ENCODE data around the gene SDR9C7. TPM values are rescaled to one million over a fixed set of nuclear protein-coding genes. Genes with fewer than 3 reads are reported as not detected.
"Not testable (repeated sequence)": the region's sequence is repeated elsewhere in the genome, so short reads cannot be mapped to it uniquely, and the experiment has no call there.

SDR9C7 gene
- total RNA-seq, 1 experiment from 2014 or later, result 0.14 TPM

DNA sequence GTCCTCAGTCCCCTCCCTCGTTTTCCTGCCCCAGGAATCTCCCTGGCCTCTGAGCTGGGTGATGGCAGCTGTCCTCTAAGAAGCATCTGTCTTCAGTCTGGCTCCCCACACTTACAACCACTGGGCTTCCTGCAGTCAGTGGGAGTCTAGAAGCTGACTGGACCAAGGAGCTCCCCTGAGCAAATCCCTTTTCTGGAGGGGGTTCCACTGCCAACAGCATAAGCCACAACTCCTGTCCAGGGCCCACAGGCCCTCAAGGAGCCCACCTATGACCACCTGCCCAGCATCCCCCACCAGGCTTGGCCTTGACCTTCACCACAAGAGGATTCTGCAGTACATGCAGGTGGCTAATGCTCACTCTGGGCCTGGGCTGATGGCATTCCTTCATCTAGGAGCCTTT is 19.1 kb upstream of the SDR9C7 start:
- no peak for DNase-seq (ENCODE audit: low spot score)

DNA sequence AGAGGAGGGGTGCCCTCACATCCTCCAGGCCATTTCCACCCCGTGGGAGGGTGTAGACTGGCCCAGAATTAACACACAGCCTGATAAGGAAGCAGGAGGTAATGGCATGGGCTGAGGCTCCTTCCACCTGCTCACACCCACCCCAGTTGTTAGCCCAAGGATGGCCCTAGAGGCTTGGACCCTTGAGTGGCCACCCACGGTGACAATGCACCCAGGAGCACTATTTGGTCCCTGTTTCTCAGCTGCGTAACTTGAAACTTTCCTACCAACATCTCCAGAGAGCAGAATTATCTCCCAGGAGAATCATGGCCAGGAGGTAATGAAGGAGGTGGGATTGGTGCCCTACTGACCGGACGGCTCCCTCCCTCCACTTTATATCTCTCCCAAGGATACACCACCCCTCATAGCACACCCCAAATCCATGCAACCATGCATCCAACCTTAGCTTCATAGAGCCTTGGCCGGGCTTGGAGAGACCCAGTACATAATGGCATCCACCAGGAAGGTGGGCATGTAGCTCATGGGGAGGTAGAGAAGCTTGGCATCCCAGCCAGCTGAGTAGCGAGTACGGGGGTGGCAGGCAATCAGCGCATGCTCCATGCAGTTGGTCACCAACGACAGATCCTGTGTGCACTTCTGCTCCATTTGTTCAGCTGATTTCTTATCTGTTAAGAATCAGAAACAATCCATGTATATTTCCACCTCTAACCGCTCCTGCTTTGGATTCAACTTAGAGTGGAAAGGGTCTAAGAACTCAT is 17.6 kb upstream of the SDR9C7 start:
- no peak for DNase-seq (ENCODE audit: low spot score)

GRCh38 chr12:56948881-56949280 is 14.7 kb upstream of the SDR9C7 start:
- DNase-seq (ENCODE audit: low spot score), result no peak

- DNase-seq (ENCODE audit: low spot score), result no peak
These were observed 14.2 kb upstream of the SDR9C7 start for GRCh38 chr12:56948457-56948777.

- DNase-seq (ENCODE audit: low spot score), result no peak
These were observed 13.6 kb upstream of the SDR9C7 start for GRCh38 chr12:56947633-56948456.

DNA sequence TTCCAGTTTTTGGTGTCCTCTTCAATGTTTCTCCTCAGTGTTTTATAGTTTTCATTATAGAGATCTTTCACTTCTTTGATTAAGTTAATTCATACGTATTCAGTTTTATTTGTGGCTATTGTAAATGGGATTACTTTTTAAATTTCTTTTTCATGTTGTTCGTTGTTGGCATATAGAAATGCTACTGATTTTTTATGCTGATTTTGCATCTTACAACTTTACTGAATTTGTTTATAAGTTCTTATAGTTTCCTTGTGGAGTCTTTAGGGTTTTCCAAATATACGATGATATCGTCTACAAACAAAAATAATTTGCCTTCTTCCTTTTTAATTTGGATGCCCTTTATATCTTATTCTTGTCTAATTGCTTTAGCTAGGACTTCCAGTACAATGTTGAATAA is 9.7 kb upstream of the SDR9C7 start:
- no peak for DNase-seq (ENCODE audit: low spot score)

GRCh38 chr12:56943374-56943773 is 9.2 kb upstream of the SDR9C7 start:
- not testable (repeated sequence) for DNase-seq (ENCODE audit: low spot score)

DNA sequence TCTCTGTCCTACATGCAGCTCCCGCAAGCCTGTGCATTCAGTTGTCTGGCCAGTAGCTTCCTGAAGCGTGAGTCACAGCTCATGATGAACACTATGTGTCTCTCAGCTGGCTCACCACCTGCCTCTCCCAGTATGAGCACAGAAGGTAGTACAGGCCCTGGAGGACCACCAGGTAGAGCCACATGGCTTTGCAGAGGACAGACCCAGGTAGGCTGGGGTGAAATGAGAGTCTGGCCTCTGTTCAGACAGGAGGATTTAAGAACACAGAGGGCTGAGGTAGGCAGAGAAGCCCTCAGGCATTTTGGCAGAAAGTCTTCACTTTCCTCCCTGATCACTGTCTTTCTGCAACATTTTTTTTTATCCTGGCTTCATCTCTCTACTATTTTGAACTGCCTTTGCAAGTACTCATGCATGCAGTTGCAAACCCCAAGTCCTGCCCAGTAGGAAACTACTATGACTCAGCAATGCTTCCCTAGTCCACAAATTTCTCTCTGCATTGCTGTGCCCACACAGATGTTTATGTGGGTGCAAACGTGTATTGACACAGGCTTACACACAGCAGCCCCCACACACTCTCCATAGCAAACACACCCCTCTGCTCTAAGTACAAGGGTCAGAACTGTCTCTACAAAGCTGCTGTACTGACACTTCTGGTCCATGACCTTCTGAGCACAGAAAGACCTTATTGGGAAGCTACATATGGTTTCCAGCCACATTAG is 7.2 kb upstream of the SDR9C7 start:
- DNase-seq (ENCODE audit: low spot score), result peak; percentile 72

DNA sequence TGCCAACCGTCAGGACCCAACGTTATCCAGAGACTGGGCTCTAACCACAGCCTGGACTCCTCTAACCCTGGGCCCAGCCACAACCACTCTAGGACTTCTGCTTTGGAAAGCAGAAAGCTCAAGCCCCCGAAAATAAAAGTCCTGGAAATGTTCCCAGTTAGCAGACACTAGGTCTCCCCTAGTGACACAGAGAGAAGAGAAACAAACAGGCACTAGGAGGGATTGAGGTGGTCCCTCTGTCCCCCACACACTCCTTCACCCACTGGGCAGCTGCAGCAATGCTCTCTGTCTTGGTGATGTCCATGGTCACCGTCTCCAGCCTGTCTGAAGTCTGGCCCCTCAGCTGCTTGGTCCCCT is 6.7 kb upstream of the SDR9C7 start:
- DNase-seq (ENCODE audit: low spot score), result not testable (repeated sequence)

DNA sequence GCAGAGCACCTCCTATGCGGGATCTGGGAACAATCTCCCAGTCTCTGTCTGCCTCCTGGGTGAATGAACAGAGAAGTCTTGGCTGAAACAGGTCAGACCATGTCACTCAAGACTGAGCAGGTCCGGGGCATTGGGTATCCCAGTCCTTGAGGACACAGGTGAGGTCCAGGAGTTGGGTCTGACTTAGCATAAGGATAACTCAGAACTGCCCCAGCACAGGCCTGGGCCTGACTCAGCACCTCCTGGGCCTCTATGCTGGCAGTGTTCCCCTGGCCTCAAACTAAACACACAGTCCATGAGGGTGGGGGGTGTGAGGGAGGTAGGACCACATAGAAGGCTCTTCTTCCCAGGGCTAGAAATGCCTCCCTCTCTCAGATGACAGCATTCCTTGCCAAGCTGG is 1.5 kb upstream of the SDR9C7 start:
- DNase-seq (ENCODE audit: low spot score), result peak; percentile 16

- DNase-seq (ENCODE audit: low spot score), result no peak
These were observed 949 bp upstream of the SDR9C7 start for GRCh38 chr12:56935157-56935556.

GRCh38 chr12:56932867-56933266 is 1.3 kb downstream of the SDR9C7 start:
- DNase-seq (ENCODE audit: low spot score), result no peak

- DNase-seq (ENCODE audit: low spot score), result no peak
These were observed 2.1 kb downstream of the SDR9C7 start for GRCh38 chr12:56932146-56932545.

DNA sequence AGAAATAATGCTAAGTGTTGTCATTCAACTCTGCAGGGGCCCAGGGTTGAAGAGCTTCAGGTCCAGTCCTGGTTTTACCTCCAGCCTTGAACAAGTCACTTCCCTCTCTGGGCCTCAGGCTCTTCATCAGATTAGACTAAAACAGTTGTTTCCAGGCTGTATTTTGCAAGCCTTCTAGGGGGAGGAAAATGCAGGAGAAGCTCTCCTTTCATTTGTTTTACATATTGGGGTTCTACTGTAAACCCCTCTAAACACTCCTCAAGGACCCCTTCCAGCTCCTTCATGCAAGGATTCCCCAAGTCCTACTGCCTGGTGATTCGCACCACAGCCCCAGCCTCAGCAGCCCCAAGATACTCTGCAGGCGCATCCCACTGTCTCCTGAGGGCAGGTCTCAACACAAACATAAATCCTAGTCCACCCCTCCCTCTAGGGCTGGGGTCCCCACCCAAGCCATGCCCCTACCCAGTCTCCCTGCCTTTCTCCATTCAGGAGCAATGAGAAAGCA is 2.7 kb downstream of the SDR9C7 start:
- DNase-seq (ENCODE audit: low spot score), result peak; percentile 44

DNA sequence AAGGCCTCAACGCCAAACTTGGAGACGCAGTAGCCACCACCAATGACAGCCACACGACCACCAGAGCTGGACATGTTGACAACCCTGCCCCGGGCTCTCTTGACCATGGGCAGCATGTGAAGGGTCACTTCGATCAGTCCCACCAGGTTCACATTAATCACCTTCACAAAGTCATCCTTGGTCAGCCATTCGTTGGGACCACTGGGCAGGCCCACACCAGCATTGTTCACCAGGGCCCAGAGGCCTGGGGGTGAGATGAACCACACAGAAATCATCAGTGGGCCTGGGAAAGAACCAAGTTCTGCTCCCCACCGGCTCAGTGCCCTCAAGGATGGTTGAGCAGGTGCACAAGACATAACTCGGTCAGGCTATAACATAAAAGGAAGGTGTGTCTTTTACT is 4.0 kb downstream of the SDR9C7 start:
- DNase-seq (ENCODE audit: low spot score), result no peak

DNA sequence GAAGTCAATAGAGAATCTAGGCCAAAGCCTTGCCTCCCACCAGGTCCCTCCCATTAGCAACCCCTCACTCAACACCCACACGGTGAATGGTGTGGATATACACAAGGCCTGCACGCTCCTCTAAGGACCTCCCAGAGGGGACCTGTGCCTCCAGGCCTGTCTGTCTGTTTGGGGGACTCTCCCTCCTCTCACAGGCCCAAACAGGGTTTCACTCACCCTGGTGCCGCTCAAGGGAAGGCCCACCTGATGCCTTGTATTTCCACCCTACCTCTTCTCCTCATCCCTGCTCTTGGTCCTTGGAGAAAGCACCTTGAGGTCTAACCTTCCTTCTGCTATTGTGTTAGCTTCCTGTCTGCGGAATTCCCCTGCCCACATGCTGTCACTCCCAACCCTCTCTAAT is 4.4 kb downstream of the SDR9C7 start:
- DNase-seq (ENCODE audit: low spot score), result no peak

- no peak for DNase-seq (ENCODE audit: low spot score)
These were observed 5.9 kb downstream of the SDR9C7 start for GRCh38 chr12:56928262-56928661.

DNA sequence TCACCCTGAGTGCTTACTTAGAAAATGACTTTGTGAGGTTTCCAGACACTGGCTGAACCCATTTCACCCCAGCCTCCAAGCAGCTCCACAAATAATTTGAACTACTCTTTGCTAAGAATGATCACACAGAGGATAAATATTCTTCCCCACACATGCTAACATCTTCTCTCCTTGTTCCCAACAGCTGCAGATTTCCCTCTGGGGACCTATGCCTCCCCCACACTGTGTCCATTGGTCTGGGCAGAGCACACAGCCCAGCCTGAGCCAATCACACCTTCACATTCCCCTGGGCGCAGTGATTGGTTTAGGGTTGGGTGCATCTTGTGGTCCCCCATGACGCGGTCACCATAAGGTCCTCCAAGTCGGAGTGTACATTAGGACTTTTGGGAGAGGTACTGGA is 6.9 kb downstream of the SDR9C7 start:
- DNase-seq (ENCODE audit: low spot score), result no peak

DNA sequence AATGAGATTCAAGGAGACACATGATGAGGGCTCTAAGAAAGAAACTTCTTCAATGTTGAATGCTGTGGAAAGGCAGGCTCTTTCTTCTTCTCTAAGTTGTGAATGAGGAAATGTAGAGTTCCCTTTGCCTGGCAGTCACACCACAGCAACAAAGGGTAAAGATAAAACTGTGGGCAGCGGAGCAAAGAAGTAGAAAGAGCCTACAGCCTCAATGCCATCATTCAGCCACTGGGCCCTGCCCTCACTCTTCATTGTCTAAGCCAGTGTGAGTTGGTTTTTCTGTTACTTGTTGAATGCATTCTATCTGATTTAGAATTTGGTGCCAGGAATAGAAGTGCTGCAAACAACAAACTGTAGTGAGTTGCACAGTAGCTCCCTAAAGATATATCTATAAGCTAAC is 12.2 kb downstream of the SDR9C7 start:
- no peak for DNase-seq (ENCODE audit: low spot score)

DNA sequence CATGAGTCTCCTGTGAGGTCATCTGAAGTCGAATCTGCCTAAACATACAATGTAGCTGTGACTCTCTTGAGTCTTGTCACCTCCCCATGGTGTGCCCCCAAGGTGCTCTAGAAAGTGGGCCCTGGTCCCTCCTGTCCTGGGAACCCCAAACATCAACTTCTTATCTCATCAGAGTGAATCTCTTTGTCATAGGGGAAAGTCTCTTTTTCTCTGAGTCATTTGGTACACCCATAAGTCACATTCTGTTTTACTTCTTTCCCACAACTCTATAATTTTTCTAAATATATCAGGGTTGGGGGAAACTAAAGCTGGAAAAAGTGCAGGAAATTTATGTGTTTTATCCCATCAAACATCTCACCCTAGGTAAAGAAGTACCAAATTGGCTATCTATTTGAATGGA is 12.9 kb downstream of the SDR9C7 start:
- DNase-seq (ENCODE audit: low spot score), result no peak

DNA sequence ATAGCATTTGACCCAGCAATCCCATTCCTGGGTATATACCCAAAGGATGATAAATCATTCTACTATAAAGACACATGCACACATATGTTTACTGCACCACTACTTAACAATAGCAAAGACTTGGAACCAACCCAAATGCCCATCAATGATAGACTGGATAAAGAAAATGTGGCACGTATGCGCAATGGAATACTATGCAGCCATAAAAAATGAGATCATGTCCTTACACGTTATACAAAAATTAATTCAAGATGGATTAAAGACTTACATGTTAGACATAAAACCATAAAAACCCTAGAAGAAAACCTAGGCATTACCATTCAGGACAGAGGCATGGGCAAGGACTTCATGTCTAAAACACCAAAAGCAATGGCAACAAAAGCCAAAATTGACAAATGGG is 16.1 kb downstream of the SDR9C7 start:
- not testable (repeated sequence) for DNase-seq (ENCODE audit: low spot score)

- DNase-seq (ENCODE audit: low spot score), result no peak
These were observed 17.2 kb downstream of the SDR9C7 start for GRCh38 chr12:56916996-56917333.

Data from H4 (cell line).